IPS-18a (cell line): ENCODE measurements around the gene COL4A1.

ENCODE experiments used
- H3K27ac ChIP-seq: one replicate; pipeline ENCODE4 v1.5.1; 2013; ENCODE audit warnings: low read length
- H3K27me3 ChIP-seq: one replicate; pipeline ENCODE4 v1.6.1; 2013; ENCODE audit warnings: mild to moderate bottlenecking, low read length; ENCODE audit not compliant: control insufficient read depth, insufficient read depth
- H3K36me3 ChIP-seq: one replicate; pipeline ENCODE4 v1.6.1; 2013; ENCODE audit warnings: low read depth, low read length; ENCODE audit not compliant: control insufficient read depth
- H3K4me1 ChIP-seq: one replicate; pipeline ENCODE4 v1.6.1; 2013; ENCODE audit warnings: low read depth, low read length; ENCODE audit not compliant: control insufficient read depth
- H3K4me3 ChIP-seq: one replicate; pipeline ENCODE4 v1.5.1; 2013; ENCODE audit warnings: low read length
- H3K9ac ChIP-seq: one replicate; pipeline ENCODE4 v1.6.1; 2013; ENCODE audit warnings: mild to moderate bottlenecking, low read length, moderate library complexity
- H3K9me3 ChIP-seq: one replicate; pipeline ENCODE4 v1.6.1; 2013; ENCODE audit warnings: low read depth, low read length; ENCODE audit not compliant: control insufficient read depth

COL4A1 gene

GRCh38 chr13:110266431-110266809, 40.5 kb downstream of the COL4A1 start:
- Histone ChIP-seq H3K27ac (no peak overlapping the region), H3K9me3 (no peaks in the 10 kb centered on the region), H3K27me3 (no peaks in the 10 kb centered on the region), H3K36me3 (no peaks in the 10 kb centered on the region), H3K4me3 (no peak overlapping the region), H3K9ac (no peak overlapping the region), H3K4me1 (peaks cover 44% of the 10 kb centered on the region)

- Histone ChIP-seq H3K4me1 (peaks cover 47% of the 10 kb centered on the region), H3K9me3 (no peaks in the 10 kb centered on the region), H3K27me3 (no peaks in the 10 kb centered on the region), H3K36me3 (no peaks in the 10 kb centered on the region), H3K4me3 (no peak overlapping the region), H3K9ac (no peak overlapping the region), H3K27ac (no peak overlapping the region)
Measured at GRCh38 chr13:110265682-110266430, 41.1 kb downstream of the COL4A1 start.

- H3K4me3 ChIP-seq: no peak overlapping the region
- H3K27me3 ChIP-seq: no peaks in the 10 kb centered on the region
- no peak overlapping the region for H3K27ac ChIP-seq
- H3K9ac ChIP-seq: no peak overlapping the region
- H3K9me3 ChIP-seq: no peaks in the 10 kb centered on the region
- H3K36me3 ChIP-seq: no peaks in the 10 kb centered on the region
- peaks cover 47% of the 10 kb centered on the region for H3K4me1 ChIP-seq
Measured at GRCh38 chr13:110265341-110265681, 41.6 kb downstream of the COL4A1 start.

GRCh38 chr13:110264685-110265275, 42.2 kb downstream of the COL4A1 start:
- no peaks in the 10 kb centered on the region for H3K27me3 ChIP-seq
- H3K9ac ChIP-seq: no peak overlapping the region
- no peak overlapping the region for H3K4me3 ChIP-seq
- no peak overlapping the region for H3K27ac ChIP-seq
- no peaks in the 10 kb centered on the region for H3K36me3 ChIP-seq
- H3K9me3 ChIP-seq: no peaks in the 10 kb centered on the region
- H3K4me1 ChIP-seq: peaks cover 47% of the 10 kb centered on the region

- no peak overlapping the region for H3K27ac ChIP-seq
- H3K4me1 ChIP-seq: peaks cover 47% of the 10 kb centered on the region
Measured at GRCh38 chr13:110263888-110264287, 43.1 kb downstream of the COL4A1 start.

GRCh38 chr13:110263404-110263803, 43.6 kb downstream of the COL4A1 start:
- no peaks in the 10 kb centered on the region for H3K9me3 ChIP-seq
- H3K27me3 ChIP-seq: no peaks in the 10 kb centered on the region
- H3K27ac ChIP-seq: no peak overlapping the region
- H3K4me3 ChIP-seq: no peak overlapping the region
- no peaks in the 10 kb centered on the region for H3K36me3 ChIP-seq
- no peak overlapping the region for H3K9ac ChIP-seq
- peaks cover 47% of the 10 kb centered on the region for H3K4me1 ChIP-seq

More at GRCh38 chr13:110263888-110264287, 43.1 kb downstream of the COL4A1 start:
- Histone ChIP-seq H3K9ac (no peak overlapping the region), H3K27me3 (no peaks in the 10 kb centered on the region), H3K36me3 (no peaks in the 10 kb centered on the region), H3K4me3 (no peak overlapping the region), H3K9me3 (no peaks in the 10 kb centered on the region)

GRCh38 chr13:110262508-110263291, 44.3 kb downstream of the COL4A1 start:
- H3K9ac ChIP-seq: no peak overlapping the region
- H3K36me3 ChIP-seq: no peaks in the 10 kb centered on the region
- H3K27me3 ChIP-seq: no peaks in the 10 kb centered on the region
- H3K9me3 ChIP-seq: no peaks in the 10 kb centered on the region
- no peak overlapping the region for H3K27ac ChIP-seq
- no peak overlapping the region for H3K4me3 ChIP-seq
- H3K4me1 ChIP-seq: peaks cover 42% of the 10 kb centered on the region

- no peak overlapping the region for H3K9ac ChIP-seq
- H3K36me3 ChIP-seq: no peaks in the 10 kb centered on the region
- no peak overlapping the region for H3K4me3 ChIP-seq
- H3K27ac ChIP-seq: no peak overlapping the region
- no peaks in the 10 kb centered on the region for H3K9me3 ChIP-seq
- peaks cover 42% of the 10 kb centered on the region for H3K4me1 ChIP-seq
- H3K27me3 ChIP-seq: no peaks in the 10 kb centered on the region
Measured at GRCh38 chr13:110262082-110262436, 44.9 kb downstream of the COL4A1 start.

GRCh38 chr13:110261166-110262081, 45.5 kb downstream of the COL4A1 start:
- Histone ChIP-seq H3K9ac (no peak overlapping the region), H3K4me1 (peaks cover 37% of the 10 kb centered on the region), H3K9me3 (no peaks in the 10 kb centered on the region), H3K36me3 (no peaks in the 10 kb centered on the region), H3K27me3 (no peaks in the 10 kb centered on the region), H3K4me3 (no peak overlapping the region), H3K27ac (no peak overlapping the region)

- Histone ChIP-seq H3K27me3 (no peaks in the 10 kb centered on the region), H3K27ac (no peak overlapping the region), H3K9me3 (no peaks in the 10 kb centered on the region), H3K9ac (no peak overlapping the region), H3K4me1 (peaks cover 21% of the 10 kb centered on the region), H3K4me3 (no peak overlapping the region), H3K36me3 (no peaks in the 10 kb centered on the region)
Measured at GRCh38 chr13:110259651-110260050, 47.3 kb downstream of the COL4A1 start.
